Activated CD4-positive, alpha-beta T cell treated with anti-CD3 and anti-CD28 coated beads for 1 hour (primary cell): ENCODE data around the gene KRT72.

Experiments
- DNase-seq: peaks from one replicate; pipeline ENCODE4 v3.0.0-alpha.2; 2020

The KRT72 gene

GRCh38 chr12:52575948-52576347 is 25.3 kb downstream of the KRT72 start:
- DNase-seq: no peak

- DNase-seq: no peak
Observed at GRCh38 chr12:52575256-52575655, 26.0 kb downstream of the KRT72 start.

- no peak for DNase-seq
Observed at GRCh38 chr12:52573743-52574142, 27.5 kb downstream of the KRT72 start, which contains the start of gene KRT74. TSS of gene KRT74 (minus strand) at chr12:52573843. CDS start at chr12:52573777, 66 bp downstream.

- DNase-seq: no peak
Observed at GRCh38 chr12:52573306-52573705, 28.0 kb downstream of the KRT72 start.

- no peak for DNase-seq
Observed at GRCh38 chr12:52570511-52570910, 30.8 kb downstream of the KRT72 start.

GRCh38 chr12:52568111-52568510 is 33.2 kb downstream of the KRT72 start:
- no peak for DNase-seq

GRCh38 chr12:52566847-52567291 is 34.4 kb downstream of the KRT72 start:
- DNase-seq: peak; percentile 13

- no peak for DNase-seq
Observed at GRCh38 chr12:52564582-52564981, 36.7 kb downstream of the KRT72 start.

GRCh38 chr12:52561880-52562449 is 39.3 kb downstream of the KRT72 start:
- DNase-seq: no peak

- no peak for DNase-seq
Observed at GRCh38 chr12:52559979-52560378, 41.3 kb downstream of the KRT72 start.

- DNase-seq: no peak
Observed at GRCh38 chr12:52558781-52559445, 42.4 kb downstream of the KRT72 start.

GRCh38 chr12:52557476-52557875 is 43.8 kb downstream of the KRT72 start:
- no peak for DNase-seq

GRCh38 chr12:52555577-52555976 is 45.7 kb downstream of the KRT72 start:
- no peak for DNase-seq

- no peak for DNase-seq
Observed at GRCh38 chr12:52552681-52553195, 48.5 kb downstream of the KRT72 start, which contains the start of gene KRT71. TSS of gene KRT71 (minus strand) at chr12:52553145. CDS start at chr12:52553077, 68 bp downstream.

GRCh38 chr12:52552055-52552454 is 49.2 kb downstream of the KRT72 start:
- DNase-seq: no peak

- DNase-seq: no peak
Observed at GRCh38 chr12:52551216-52551865, 49.9 kb downstream of the KRT72 start.

- DNase-seq: no peak
Observed at GRCh38 chr12:52546126-52546525, 55.1 kb downstream of the KRT72 start.

- DNase-seq: no peak
Observed at GRCh38 chr12:52543985-52544883, 57.0 kb downstream of the KRT72 start.

GRCh38 chr12:52542785-52543318 is 58.4 kb downstream of the KRT72 start:
- no peak for DNase-seq

GRCh38 chr12:52542157-52542556 is 59.1 kb downstream of the KRT72 start:
- DNase-seq: no peak

GRCh38 chr12:52541709-52542108 is 59.6 kb downstream of the KRT72 start:
- DNase-seq: no peak

GRCh38 chr12:52540531-52540930 is 60.7 kb downstream of the KRT72 start:
- no peak for DNase-seq

- no peak for DNase-seq
Observed at GRCh38 chr12:52539821-52540173, 61.5 kb downstream of the KRT72 start.
